Psoas muscle (tissue), 8 donors: ENCODE data around the gene RREB1. TPM values are rescaled to one million over a fixed set of nuclear protein-coding genes. Genes with fewer than 3 reads are reported as not detected.

Source experiments
- ATAC-seq, 4 donors: fragments of 200-7000 bp; cut with Tn5 transposase; one replicate each; pipeline ENCODE4 v1.9.1; 2020; ENCODE audit warnings: moderate library complexity in 3 of 4, mild to moderate bottlenecking in 2 of 4
- DNase-seq, 2 donors: peaks; one replicate each; pipeline ENCODE4 v3.0.0-alpha.2; 2020
- H3K27ac ChIP-seq: fragments of 200-600 bp; one replicate; pipeline ENCODE4 v1.8.0; 2022
- H3K27me3 ChIP-seq, 3 donors: fragments of 200-600 bp in 1 of 3; one replicate each; pipeline versions ENCODE4 v1.6.1 to v1.8.0; 2013 to 2022; ENCODE audit warnings: low read length in 2 of 3, mild to moderate bottlenecking in 2 of 3, moderate library complexity in 1 of 3; ENCODE audit not compliant: insufficient read depth in 3 of 3
- H3K36me3 ChIP-seq, 2 donors: fragments of 200-600 bp in 1 of 2; one replicate each; pipeline versions ENCODE4 v1.6.1 to v1.8.0; 2013 to 2022; ENCODE audit warnings: low read depth in 1 of 2, mild to moderate bottlenecking in 1 of 2, moderate library complexity in 1 of 2; ENCODE audit not compliant: insufficient read depth in 1 of 2
- H3K4me1 ChIP-seq: fragments of 200-600 bp; one replicate; pipeline ENCODE4 v1.8.0; 2022
- H3K4me3 ChIP-seq: fragments of 200-600 bp; one replicate; pipeline ENCODE4 v1.8.0; 2022; ENCODE audit warnings: mild to moderate bottlenecking
- H3K9me3 ChIP-seq: fragments of 200-600 bp; one replicate; pipeline ENCODE4 v1.8.0; 2022
- WGBS, 3 donors: extraction: QIAGEN DNeasy Blood & Tissue Kit; methylation state at CpG; one replicate each; pipeline versions ENCODE4 v1.1.6 to v1.1.7; 2013; 5-methylcytosine and 5-hydroxymethylcytosine counted together
- intact Hi-C, 2 donors: fragments of 100-400 bp; cut with DNase I; formaldehyde crosslinking; loops; one replicate each; pipeline versions ENCODE4 v1.11.0 to v1.14.2; 2022
- long read RNA-seq, 2 donors: library from polyadenylated mRNA; unstranded; transcript quantifications; one replicate each; pipeline ENCODE4 v2.0.0, GENCODE V29; 2021
- polyA plus RNA-seq, 3 donors: library from polyadenylated mRNA; stranded (reverse); fragments of 200-250 nt; gene quantifications; one replicate each; pipeline ENCODE4 v1.2.3, GENCODE V29; 2013
- total RNA-seq, 4 donors: library from RNA; stranded (reverse); fragmentation: NEBNext Ultra II Directional in 2 of 4; extraction: Animal tissue kit (Norgen Biotek cat#: 25700) in 2 of 4; gene quantifications; one replicate each; pipeline versions ENCODE4 v1.2.1 to v1.2.4, GENCODE V29; 2021 to 2023
- TF ChIP-seq, protein P1 (sequence below): fragments of 200-600 bp; IDR thresholded peaks from one replicate; pipeline ENCODE4 v1.8.0; 2022; ENCODE audit warnings: antibody characterized with exemption
- donor health status: healthy with polysubstance abuse.
- donor health status: DM: no; HTN: no; CAD: no; lungs with moderate emphysema.
- donor health status: Bipolar disorder and iron deficiency.
- donor health status: healthy.
- donor health status: DM: yes; HTN: yes; CAD: no.
- donor health status: DM: no; HTN: no; CAD: no.
- donor health status: DM: no; HTN: no; CAD: no.
- donor health status: DM: yes; HTN: yes; CAD: no.

RREB1 gene, protein sequence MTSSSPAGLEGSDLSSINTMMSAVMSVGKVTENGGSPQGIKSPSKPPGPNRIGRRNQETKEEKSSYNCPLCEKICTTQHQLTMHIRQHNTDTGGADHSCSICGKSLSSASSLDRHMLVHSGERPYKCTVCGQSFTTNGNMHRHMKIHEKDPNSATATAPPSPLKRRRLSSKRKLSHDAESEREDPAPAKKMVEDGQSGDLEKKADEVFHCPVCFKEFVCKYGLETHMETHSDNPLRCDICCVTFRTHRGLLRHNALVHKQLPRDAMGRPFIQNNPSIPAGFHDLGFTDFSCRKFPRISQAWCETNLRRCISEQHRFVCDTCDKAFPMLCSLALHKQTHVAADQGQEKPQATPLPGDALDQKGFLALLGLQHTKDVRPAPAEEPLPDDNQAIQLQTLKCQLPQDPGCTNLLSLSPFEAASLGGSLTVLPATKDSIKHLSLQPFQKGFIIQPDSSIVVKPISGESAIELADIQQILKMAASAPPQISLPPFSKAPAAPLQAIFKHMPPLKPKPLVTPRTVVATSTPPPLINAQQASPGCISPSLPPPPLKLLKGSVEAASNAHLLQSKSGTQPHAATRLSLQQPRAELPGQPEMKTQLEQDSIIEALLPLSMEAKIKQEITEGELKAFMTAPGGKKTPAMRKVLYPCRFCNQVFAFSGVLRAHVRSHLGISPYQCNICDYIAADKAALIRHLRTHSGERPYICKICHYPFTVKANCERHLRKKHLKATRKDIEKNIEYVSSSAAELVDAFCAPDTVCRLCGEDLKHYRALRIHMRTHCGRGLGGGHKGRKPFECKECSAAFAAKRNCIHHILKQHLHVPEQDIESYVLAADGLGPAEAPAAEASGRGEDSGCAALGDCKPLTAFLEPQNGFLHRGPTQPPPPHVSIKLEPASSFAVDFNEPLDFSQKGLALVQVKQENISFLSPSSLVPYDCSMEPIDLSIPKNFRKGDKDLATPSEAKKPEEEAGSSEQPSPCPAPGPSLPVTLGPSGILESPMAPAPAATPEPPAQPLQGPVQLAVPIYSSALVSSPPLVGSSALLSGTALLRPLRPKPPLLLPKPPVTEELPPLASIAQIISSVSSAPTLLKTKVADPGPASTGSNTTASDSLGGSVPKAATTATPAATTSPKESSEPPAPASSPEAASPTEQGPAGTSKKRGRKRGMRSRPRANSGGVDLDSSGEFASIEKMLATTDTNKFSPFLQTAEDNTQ (N-terminal part only)
- total RNA-seq = 10 to 100 TPM; 32.7 to 49.4 (median 39.6) TPM
- 10 to 100 TPM in 1 of 3 donors, 1 to 10 TPM in 2; 4.6 to 15.1 (median 8.9) TPM for polyA plus RNA-seq
- long read RNA-seq, donor 1, partial matches to known transcripts = 5 of 11 reads
- long read RNA-seq, donor 1, other reads (novel, unspliced or antisense) = 6 of 11 reads
- long read RNA-seq, donor 2, partial matches to known transcripts = 15 of 35 reads
- long read RNA-seq, donor 2, other reads (novel, unspliced or antisense) = 20 of 35 reads

DNA sequence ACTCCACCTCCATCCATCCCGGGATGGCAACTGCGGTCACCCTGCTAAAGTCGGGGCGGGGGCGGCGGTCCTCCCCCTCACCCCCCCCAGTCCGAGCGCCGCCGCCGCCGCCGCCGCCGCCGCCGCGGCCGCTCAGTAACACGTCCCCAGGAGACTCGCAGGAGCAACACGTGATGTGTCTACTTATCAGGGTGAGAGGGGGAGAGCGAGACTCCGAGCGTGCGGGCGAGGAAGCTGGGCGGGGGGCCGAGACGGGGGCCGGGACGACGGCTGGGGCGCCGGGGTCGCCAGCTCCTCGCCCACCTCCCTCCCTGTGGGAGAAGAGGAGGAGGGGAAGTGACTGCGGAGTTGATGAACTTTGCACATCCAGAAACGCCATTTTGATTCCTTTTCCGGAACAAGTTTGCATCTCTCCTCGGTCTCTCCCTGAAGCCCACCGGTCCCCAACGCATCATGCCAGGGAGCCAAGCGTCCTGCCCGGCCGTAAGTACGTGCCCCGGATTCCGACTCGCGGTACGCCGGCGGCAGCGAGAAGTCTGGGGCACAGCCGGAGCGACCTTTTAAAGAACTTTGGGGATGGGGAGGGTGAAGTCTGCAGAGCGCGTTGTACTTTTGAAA lies at the start of gene RREB1:
Gene RREB1 (plus strand): TSS at position 384 of the 618 bp plus-strand sequence. CDS start 73,951 bp downstream, outside the sequence.
- Histone ChIP-seq H3K9me3 (no peaks in the 10 kb centered on the region), H3K27ac (peak within 1 kb of the TSS; percentile 86), H3K27me3 (no peaks in the 10 kb centered on the region), H3K4me1 (peaks cover 20% of the 10 kb centered on the region), H3K36me3 (no peaks in the 10 kb centered on the region), H3K4me3 (peak within 1 kb of the TSS; percentile 84)
- intact Hi-C loops = loop anchor here (5.0 kb wide), 2 partner anchors 55 to 130 kb away; no protein-coding TSS in a partner anchor
- WGBS, 3 donors = 0 to 1% (median 0%) methylated on average over 35 to 59 of the region's 59 CpGs
- ATAC-seq (peak; percentile 81 to 86 (median 84)), DNase-seq (peak; percentile 67 to 77)
- TF ChIP-seq, protein P1, sequence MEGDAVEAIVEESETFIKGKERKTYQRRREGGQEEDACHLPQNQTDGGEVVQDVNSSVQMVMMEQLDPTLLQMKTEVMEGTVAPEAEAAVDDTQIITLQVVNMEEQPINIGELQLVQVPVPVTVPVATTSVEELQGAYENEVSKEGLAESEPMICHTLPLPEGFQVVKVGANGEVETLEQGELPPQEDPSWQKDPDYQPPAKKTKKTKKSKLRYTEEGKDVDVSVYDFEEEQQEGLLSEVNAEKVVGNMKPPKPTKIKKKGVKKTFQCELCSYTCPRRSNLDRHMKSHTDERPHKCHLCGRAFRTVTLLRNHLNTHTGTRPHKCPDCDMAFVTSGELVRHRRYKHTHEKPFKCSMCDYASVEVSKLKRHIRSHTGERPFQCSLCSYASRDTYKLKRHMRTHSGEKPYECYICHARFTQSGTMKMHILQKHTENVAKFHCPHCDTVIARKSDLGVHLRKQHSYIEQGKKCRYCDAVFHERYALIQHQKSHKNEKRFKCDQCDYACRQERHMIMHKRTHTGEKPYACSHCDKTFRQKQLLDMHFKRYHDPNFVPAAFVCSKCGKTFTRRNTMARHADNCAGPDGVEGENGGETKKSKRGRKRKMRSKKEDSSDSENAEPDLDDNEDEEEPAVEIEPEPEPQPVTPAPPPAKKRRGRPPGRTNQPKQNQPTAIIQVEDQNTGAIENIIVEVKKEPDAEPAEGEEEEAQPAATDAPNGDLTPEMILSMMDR = no peak

DNA sequence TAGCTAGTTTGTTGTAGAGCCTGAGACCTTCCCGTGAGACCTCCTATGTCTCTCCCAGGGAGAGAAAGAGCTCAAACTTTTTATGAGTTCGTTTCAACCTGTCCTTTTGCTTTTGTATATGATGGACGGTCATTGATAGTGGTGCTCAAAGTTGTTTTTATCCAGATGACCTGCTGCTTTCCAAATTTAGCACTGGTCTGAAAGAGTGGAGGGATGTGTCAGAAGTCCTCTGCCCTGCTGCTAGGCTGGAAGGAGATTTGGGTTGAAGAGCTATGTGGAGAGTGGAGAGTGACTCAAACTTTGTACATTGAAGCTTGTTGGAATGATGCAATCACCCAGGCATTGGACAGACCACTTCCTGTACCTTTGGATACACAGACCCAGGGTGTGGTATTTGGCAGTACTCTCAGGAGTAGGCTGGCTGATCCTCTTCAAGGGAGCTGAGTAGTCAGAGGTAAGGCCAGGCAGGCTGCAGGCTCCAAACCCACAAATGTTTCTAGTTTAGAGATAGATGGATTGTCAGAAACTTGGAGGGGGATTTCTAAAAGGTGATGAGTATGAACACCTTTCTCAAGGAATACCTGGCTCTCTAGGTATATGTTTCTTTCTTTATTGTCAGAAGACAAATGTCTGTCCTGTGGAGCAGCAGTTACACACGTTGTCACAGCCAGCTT lies 49.4 kb upstream of the RREB1 start:
- peaks cover 20% of the 10 kb centered on the region for H3K4me1 ChIP-seq
- TF ChIP-seq, protein P1 = no peak
- no peaks in the 10 kb centered on the region for H3K27me3 ChIP-seq
- DNase-seq (peak; percentile 38 to 63), ATAC-seq (peak; percentile 96 to 99 (median 96))
- no peak overlapping the region for H3K4me3 ChIP-seq
- H3K27ac ChIP-seq = peak overlapping the region; percentile 93
- H3K36me3 ChIP-seq = no peaks in the 10 kb centered on the region
- no peaks in the 10 kb centered on the region for H3K9me3 ChIP-seq
- 49 to 63% (median 54%) methylated on average over 4 of the region's 4 CpGs for WGBS, 3 donors
- intact Hi-C loops = no loop called here

GRCh38 chr6:7060769-7061516 lies 46.8 kb upstream of the RREB1 start:
- no peaks in the 10 kb centered on the region for H3K9me3 ChIP-seq
- peaks cover 17% of the 10 kb centered on the region for H3K4me1 ChIP-seq
- no peaks in the 10 kb centered on the region for H3K27me3 ChIP-seq
- 94 to 98% (median 97%) methylated on average over 6 of the region's 6 CpGs for WGBS, 3 donors
- peak overlapping the region; percentile 5 for H3K27ac ChIP-seq
- DNase-seq (no peak), ATAC-seq (no peak)
- intact Hi-C loops = no loop called here
- no peaks in the 10 kb centered on the region for H3K36me3 ChIP-seq
- TF ChIP-seq, protein P1 = no peak
- no peak overlapping the region for H3K4me3 ChIP-seq
